GM12875 (cell line): ENCODE data around the gene URAD.
A peak's percentile ranks its signal among the peaks of the same experiment; 100 is the strongest.

ENCODE experiments used
- H3K4me3 ChIP-seq: one replicate; pipeline ENCODE4 v1.5.1; 2011; ENCODE audit warnings: low read depth, low read length, control low read depth
- TF ChIP-seq, protein P1 (sequence below): IDR thresholded peaks from 2 replicates; pipeline ENCODE4 v1.5.1; 2011; ENCODE audit warnings: low read depth, mild to moderate bottlenecking, control low read depth, inconsistent platforms, low read length, moderate library complexity, borderline replicate concordance; ENCODE audit not compliant: insufficient read depth

The URAD gene

DNA sequence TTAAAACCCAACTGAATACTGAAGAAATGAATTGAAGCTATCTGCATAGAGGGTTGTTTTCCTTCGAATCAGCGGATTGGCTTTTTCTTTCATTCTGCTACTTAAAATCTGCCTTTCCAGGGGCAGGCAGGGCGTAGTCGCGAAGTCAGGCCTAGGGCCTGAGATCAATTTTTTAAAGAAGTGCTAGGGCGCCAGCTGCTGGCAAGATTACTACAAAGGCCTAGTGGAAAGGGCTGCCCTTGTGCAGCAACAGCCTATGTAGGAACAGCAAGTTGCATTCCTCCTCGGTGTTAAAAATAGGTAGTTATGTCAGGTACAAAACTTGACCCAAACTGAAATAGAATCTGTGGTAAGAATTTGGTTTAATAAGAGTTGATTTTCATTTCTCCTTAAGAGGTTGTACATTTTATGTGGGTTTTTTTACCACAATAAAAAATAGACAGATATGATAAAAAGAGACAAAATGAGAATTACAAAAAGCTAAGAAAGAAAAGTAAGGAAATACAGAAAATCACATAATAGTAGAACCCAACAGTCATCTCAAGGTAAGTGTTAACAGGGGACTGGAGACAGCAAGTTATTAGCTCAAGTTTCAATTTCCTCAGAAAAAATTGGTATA, 9.5 kb upstream of the URAD start:
- TF ChIP-seq, protein P1, sequence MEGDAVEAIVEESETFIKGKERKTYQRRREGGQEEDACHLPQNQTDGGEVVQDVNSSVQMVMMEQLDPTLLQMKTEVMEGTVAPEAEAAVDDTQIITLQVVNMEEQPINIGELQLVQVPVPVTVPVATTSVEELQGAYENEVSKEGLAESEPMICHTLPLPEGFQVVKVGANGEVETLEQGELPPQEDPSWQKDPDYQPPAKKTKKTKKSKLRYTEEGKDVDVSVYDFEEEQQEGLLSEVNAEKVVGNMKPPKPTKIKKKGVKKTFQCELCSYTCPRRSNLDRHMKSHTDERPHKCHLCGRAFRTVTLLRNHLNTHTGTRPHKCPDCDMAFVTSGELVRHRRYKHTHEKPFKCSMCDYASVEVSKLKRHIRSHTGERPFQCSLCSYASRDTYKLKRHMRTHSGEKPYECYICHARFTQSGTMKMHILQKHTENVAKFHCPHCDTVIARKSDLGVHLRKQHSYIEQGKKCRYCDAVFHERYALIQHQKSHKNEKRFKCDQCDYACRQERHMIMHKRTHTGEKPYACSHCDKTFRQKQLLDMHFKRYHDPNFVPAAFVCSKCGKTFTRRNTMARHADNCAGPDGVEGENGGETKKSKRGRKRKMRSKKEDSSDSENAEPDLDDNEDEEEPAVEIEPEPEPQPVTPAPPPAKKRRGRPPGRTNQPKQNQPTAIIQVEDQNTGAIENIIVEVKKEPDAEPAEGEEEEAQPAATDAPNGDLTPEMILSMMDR, result peak; percentile 70

DNA sequence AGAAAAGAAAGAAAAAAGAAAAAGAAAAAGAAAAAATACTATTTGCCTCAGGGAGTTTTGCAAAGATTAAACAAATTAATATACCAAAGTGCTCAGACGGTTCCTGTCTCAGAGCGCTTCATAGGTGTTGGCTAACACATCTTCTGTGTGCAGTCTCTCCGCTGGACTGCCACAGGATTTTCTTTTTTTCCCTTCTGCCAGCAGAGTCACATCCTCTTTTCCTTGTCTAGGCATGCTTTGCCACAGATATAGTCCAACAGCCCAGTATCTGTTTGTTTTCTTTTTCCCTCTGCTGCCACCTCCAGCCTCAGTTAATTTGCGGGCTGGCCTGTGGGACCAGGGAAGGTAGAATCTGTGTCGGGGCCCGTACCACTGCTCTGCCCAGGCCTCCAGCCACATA, 3.4 kb upstream of the URAD start:
- TF ChIP-seq, protein P1, result no peak
- H3K4me3 ChIP-seq, result no peak overlapping the region

More for the DNA sequence above, 9.5 kb upstream of the URAD start:
- H3K4me3 ChIP-seq, result no peak overlapping the region

DNA sequence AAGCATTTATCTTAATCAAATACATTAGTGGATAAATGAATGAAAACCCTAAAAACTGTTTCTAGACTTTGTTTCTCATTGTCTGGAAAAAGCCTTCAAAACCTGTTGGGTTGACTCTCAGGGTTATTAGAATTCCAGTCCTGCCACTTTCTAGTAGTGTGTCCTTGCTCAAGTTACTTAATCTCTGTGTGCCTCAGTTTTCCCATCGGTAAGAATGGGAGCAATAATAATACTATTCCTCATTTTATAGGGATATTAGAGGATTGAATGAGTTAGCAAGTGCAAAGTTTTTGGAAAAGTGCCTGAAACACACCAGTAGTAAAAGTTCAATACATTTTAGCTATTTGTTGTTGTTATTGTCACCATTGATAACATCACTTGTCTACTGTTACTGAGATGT, 2.9 kb downstream of the URAD start:
- no peak overlapping the region for H3K4me3 ChIP-seq
- TF ChIP-seq, protein P1, result no peak

DNA sequence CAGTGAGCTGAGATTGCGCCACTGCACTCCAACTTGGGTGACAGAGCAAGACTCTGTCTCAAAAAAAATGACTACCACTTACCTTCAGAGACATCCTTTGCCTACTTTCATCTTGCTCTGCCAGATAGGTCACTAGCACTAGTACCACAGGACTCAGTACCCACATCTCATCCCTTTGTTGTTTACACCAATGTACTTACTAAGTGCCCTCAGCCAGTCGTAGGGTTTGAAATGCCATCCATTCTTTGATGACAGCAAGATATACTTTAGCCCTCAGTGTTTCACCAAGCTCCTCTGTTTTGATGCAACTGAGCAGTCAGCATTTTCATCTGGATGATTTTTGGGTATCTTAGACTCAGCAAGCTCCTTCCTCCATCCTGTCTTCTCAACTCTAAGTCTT, 6.1 kb downstream of the URAD start:
- no peak overlapping the region for H3K4me3 ChIP-seq
- TF ChIP-seq, protein P1, result no peak

DNA sequence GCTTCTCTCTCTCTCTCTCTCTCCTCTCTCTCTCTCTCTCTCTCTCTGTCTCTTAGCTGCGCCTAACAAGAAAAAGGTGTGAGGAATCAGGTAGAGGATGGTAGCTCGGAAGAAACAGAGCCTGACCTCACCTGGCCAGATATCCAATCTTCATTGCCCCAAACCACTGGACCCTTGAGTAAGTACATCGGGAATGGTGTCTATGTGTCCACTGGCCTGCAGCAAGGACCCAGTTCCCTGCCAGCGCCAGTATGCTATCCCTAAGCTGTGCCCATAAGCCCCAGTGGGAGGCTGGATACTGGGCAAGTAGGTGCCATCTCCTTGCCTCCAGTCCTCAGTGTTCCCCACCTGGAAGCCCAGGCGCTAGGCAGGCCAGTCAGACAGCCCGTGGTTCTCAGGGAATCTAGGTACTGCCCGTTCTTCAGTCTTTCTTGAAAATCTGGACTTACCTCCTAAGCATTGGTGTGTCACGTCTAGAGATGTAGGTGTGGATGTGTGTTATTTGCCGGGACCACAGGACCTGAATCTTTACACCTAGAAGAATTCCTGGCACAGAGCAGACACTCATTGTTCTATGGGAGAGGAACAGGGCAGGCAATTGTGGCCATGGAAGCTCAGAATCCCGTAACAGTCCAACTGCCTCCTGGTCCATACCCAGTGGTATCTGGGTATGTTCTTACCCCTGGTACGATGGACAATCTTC, 7.3 kb downstream of the URAD start:
- TF ChIP-seq, protein P1, result no peak
- H3K4me3 ChIP-seq, result no peak overlapping the region

DNA sequence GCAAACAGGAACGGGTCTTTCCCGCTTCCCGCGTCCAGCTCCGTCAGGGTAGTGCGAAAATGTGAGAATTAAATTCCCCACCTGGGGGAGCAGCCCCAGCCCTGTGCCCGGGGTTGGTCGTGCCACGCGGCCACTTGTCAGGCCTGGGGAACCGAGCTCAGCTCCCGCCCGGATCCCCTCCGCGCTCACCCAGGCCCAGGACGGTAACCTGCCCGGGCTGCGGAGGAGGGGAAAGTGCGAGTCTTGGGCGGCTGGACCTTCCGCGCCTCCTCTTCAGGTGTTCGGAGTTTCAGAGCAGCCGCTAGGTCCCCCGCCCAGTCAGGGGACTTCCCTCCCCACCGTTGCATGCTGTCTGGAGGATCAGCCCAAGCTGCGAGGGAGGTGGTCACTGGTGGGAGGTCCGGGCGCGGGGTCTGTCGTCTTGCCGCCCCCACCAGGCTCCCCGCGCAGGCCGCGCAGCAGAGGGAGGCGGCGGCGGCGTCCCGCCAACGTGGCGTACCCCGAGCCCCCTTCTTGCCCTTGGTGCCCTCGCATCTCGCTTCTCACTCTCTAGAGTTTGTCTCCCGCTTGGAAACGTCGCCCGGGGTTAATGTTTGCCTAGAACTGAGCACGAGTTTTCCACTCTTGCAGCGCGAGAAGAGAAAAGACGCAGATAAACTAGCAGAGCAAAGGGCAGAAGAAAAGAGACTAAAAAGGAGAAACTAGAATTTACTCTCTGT, 8.1 kb downstream of the URAD start:
- no peak overlapping the region for H3K4me3 ChIP-seq
- TF ChIP-seq, protein P1, result no peak
